ENCODE measurements around the gene MYL12A.

- no peak for TF ChIP-seq CTCF (IDR thresholded peaks at IDR 0.05)
- no peak for TF ChIP-seq POLR2A (IDR thresholded peaks at IDR 0.05)
Observed at GRCh38 chr18:3218819-3219218, 28.8 kb upstream of the MYL12A start.
